ENCODE measurements around the gene PDXK.

- TF ChIP-seq CTCF (IDR thresholded peaks at IDR 0.05) (no peak), POLR2A (IDR thresholded peaks at IDR 0.05) (no peak)
Observed at GRCh38 chr21:43717967-43718871, 710 bp upstream of the PDXK start.

All from uterus (tissue), 2 donors.